A549 treated with RU486 at 1 μM for 4 hours (cell line): ENCODE data around the gene LDLRAP1. TPM values are rescaled to one million over a fixed set of nuclear protein-coding genes. Genes with fewer than 3 reads are reported as not detected.

Experiments
- total RNA-seq: library from RNA; stranded (reverse); fragments of 200-300 nt; extraction: Qiagen RNA extraction; gene quantifications from 5 replicates; pipeline ENCODE4 v1.2.3, GENCODE V29; 2022; ENCODE audit warnings: low read depth

The LDLRAP1 gene
- 7.1 to 10.5 TPM (median 9.4 TPM) in 5 replicates for total RNA-seq

GRCh38 chr1:25543425-25544242 is at the start of gene LDLRAP1:
TSS of gene LDLRAP1 (plus strand) at chr1:25543606. CDS start at chr1:25543699, 93 bp downstream.

GRCh38 chr1:25616095-25616986 is 72.9 kb downstream of the LDLRAP1 start, which contains the start of gene MAN1C1:
TSS of gene MAN1C1 (plus strand) at chr1:25616791. CDS start at chr1:25617798, 1,007 bp downstream.

Other genes with a start within 250 kb of the LDLRAP1 start
- gene TMEM50A, start 205.3 kb upstream of the LDLRAP1 start, total RNA-seq: 55.6 to 87.6 TPM (median 77.2 TPM) in 5 replicates
- gene RHCE, start 122.8 kb upstream of the LDLRAP1 start, total RNA-seq: not detected in 5 replicates
- gene MACO1, start 112.7 kb upstream of the LDLRAP1 start, total RNA-seq: 8.2 to 11.7 TPM (median 9.6 TPM) in 5 replicates
- gene MAN1C1, start 73.2 kb downstream of the LDLRAP1 start, total RNA-seq: 0.08 to 0.22 TPM (median 0.14 TPM) in 5 replicates